Ascending aorta (tissue), 2 donors: ENCODE measurements around the gene OXER1. TPM values are rescaled to one million over a fixed set of nuclear protein-coding genes. Genes with fewer than 3 reads are reported as not detected.
A peak's percentile ranks its signal among the peaks of the same experiment; 100 is the strongest.

Experiments used
- DNase-seq, 2 donors: peaks; one replicate each; pipeline ENCODE4 v3.0.0-alpha.2; 2019; ENCODE audit warnings: low spot score in 2 of 2
- H3K27ac ChIP-seq, 2 donors: fragments of 200-600 bp; sonication (generic); one replicate each; pipeline ENCODE4 v1.5.1; 2016 to 2017; ENCODE audit warnings: mild to moderate bottlenecking in 1 of 2
- H3K27me3 ChIP-seq: fragments of 200-600 bp; sonication (generic); one replicate; pipeline ENCODE4 v1.5.1; 2017
- H3K36me3 ChIP-seq, 2 donors: fragments of 200-600 bp; sonication (generic); one replicate each; pipeline ENCODE4 v1.5.1; 2016
- H3K4me1 ChIP-seq, 2 donors: fragments of 200-600 bp; sonication (generic); one replicate each; pipeline ENCODE4 v1.5.1; 2016 to 2017; ENCODE audit warnings: mild to moderate bottlenecking in 1 of 2
- H3K4me3 ChIP-seq, 2 donors: fragments of 200-600 bp; sonication (generic); one replicate each; pipeline ENCODE4 v1.5.1; 2016 to 2017; ENCODE audit warnings: mild to moderate bottlenecking in 1 of 2
- H3K9me3 ChIP-seq, 2 donors: fragments of 200-600 bp; sonication (generic); one replicate each; pipeline ENCODE4 v1.5.1; 2016
- intact Hi-C: fragments of 100-400 bp; cut with DNase I; formaldehyde crosslinking; loops from one replicate; pipeline ENCODE4 v1.15.1; 2023
- total RNA-seq: library from RNA; depleted of rRNA; stranded (reverse); fragments of >200 nt; gene quantifications from one replicate; pipeline ENCODE4 v1.1.0, GENCODE V29; 2016
- TF ChIP-seq, protein P1 (sequence below), 3 experiments: fragments of 200-600 bp in 2 of 3; fragments of 450-650 bp in 1 of 3; sonication (generic) in 2 of 3; IDR thresholded peaks; one replicate each; pipeline ENCODE4 v1.5.1; 2016 to 2019; ENCODE audit warnings: antibody characterized with exemption in 3 of 3, mild to moderate bottlenecking in 1 of 3, moderate library complexity in 1 of 3

OXER1 gene
- total RNA-seq, 1 donor from 2014 or later: 0.32 TPM

DNA sequence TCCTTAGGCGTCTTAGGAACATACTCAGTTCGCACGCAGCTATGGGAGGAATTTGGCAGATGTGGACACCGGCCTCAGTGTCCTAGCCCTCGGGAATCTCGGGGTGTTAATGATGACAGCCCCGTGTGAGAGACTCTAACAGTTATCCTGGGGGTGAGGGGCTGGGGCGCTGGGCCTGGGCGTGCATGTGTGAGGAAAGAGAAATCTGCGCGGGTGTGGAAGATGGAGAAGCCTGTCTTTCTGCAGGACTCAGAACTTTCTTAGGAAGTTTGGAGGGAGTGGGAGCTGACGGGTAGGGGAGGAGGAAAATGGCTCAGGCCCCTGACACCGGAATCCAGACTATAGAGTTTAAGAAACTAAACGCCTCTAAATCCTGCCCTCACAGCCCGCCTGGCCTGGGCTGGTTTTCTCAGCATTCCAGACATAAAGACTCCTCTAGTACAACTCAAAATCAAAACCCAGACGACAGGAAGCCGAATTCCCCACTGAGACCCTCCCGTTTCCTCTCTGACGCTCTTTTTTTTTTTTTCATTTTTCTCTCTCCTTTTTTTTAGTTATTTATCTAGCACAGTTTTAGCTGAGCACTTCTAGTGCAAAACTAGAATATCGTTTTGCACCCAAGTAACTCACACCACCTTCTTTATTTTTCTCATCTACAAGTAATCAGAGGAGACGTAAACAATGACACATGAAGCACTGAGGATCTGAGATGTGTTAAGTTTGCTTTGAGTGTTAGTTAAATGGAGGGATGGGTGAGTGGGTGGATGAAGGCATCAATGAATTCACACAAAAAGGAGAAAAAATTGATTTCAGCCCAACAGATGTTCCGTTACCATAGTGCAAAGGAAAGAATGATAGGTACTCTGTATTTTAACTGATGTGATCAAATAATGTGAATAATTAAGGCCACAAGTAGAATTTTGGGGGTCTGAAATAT, 29.7 kb upstream of the OXER1 start:
- H3K27ac ChIP-seq: peak overlapping the region; percentile 91 to 97
- intact Hi-C loops: loop anchor here (1.0 to 10.0 kb wide), 2 partner anchors 17 to 229 kb away; partner anchors contain the start of gene MTA3
- peak overlapping the region; percentile 71 to 81 for H3K4me3 ChIP-seq
- no peak for DNase-seq
- H3K9me3 ChIP-seq: no peaks in the 10 kb centered on the region
- peaks cover 5 to 30% of the 10 kb centered on the region in 2 donors for H3K4me1 ChIP-seq
- H3K36me3 ChIP-seq: no peaks in the 10 kb centered on the region
- TF ChIP-seq, protein P1, sequence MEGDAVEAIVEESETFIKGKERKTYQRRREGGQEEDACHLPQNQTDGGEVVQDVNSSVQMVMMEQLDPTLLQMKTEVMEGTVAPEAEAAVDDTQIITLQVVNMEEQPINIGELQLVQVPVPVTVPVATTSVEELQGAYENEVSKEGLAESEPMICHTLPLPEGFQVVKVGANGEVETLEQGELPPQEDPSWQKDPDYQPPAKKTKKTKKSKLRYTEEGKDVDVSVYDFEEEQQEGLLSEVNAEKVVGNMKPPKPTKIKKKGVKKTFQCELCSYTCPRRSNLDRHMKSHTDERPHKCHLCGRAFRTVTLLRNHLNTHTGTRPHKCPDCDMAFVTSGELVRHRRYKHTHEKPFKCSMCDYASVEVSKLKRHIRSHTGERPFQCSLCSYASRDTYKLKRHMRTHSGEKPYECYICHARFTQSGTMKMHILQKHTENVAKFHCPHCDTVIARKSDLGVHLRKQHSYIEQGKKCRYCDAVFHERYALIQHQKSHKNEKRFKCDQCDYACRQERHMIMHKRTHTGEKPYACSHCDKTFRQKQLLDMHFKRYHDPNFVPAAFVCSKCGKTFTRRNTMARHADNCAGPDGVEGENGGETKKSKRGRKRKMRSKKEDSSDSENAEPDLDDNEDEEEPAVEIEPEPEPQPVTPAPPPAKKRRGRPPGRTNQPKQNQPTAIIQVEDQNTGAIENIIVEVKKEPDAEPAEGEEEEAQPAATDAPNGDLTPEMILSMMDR (IDR thresholded peaks at IDR 0.05): no peak
- H3K27me3 ChIP-seq: no peaks in the 10 kb centered on the region

DNA sequence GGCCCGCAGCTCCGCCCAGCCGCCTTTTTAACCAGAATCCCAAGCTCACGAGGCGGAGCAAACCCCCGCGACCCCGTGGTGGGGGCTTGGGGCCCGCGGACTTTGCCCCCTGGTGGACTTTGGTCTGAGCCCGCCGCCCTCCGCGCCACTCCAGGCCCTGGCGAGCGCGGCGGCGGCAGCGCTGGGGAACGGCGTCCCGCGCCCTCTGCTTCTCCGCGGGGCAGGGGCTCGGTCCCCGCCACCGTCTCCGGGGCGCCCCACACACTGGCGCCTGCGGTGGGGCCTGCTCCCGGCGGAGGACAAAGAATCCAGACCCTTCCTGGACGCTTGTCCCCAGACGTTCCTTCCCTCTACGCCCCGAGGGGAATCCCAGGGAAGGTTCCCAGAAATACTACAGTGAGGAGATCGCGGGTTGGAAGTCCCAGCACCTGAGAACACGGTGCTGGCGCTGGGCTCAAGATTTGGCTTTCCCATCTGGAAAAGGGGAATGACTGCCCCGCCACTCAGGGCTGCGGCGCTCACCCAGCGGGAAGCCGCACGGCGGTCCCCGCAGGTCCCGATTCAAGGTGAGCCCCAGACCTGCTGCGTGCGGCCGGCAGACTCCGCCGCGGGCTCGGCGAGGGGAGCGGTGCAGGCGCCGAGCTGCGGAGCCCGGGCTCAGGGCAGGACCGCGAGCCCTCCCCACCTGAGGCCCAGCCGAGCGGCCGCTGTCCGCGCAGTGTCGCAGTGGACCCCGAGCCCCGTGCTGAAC, 28.8 kb upstream of the OXER1 start, which contains the start of gene HAAO:
Gene HAAO (minus strand): TSS at position 1 of the 751 bp plus-strand sequence. CDS start 47 bp downstream, outside the sequence.
- Histone ChIP-seq H3K4me1 (peaks cover 5 to 30% of the 10 kb centered on the region in 2 donors), H3K9me3 (no peaks in the 10 kb centered on the region)
- DNase-seq: peak in 1 of 2 donors; percentile 83

DNA sequence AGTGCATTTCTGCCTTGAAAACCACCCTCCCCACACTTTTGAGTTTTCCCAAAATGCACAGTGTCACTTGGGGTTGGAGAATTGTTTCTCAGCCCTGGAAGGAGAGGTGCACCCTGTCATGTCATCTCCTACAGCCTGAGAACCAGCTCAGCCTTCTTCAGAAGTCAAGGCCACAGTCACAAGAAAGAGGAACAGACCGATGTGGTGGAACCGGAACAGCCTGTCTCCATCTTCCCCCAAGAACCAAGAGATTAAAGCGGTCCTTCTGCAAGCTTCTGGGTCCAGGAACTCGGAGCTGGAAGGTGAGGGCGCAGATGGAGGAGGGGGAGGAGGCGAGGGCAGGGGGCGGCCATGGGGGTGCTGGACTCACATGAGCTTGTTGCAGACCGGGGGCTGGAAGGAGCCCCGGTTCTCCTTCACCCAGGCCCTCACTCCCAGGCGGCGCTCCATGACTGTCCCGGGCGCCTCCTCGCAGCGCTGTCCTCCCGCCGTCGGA, 28.2 kb upstream of the OXER1 start:
- DNase-seq: no peak
- Histone ChIP-seq H3K36me3 (no peaks in the 10 kb centered on the region), H3K4me1 (peaks cover 5 to 30% of the 10 kb centered on the region in 2 donors), H3K9me3 (no peaks in the 10 kb centered on the region), H3K27ac (peak overlapping the region; percentile 91 to 97), H3K4me3 (peak overlapping the region; percentile 71 to 81), H3K27me3 (no peaks in the 10 kb centered on the region)
- TF ChIP-seq, protein P1 (IDR thresholded peaks at IDR 0.05): no peak
- intact Hi-C loops: loop anchor here (10.0 kb wide), 1 partner anchor 227 kb away; the partner anchor contains the start of gene MTA3

More for the DNA sequence above, 28.8 kb upstream of the OXER1 start, which contains the start of gene HAAO:
- TF ChIP-seq, protein P1 (IDR thresholded peaks at IDR 0.05): peak in 2 of 3 experiments; percentile 38 to 41
- no peaks in the 10 kb centered on the region for H3K27me3 ChIP-seq
- intact Hi-C loops: loop anchor here (1.0 to 10.0 kb wide), 2 partner anchors 18 to 228 kb away; partner anchors contain the start of gene MTA3
- H3K27ac ChIP-seq: peak within 1 kb of the TSS; percentile 91 to 97
- H3K4me3 ChIP-seq: peak within 1 kb of the TSS; percentile 71 to 81
- H3K36me3 ChIP-seq: no peaks in the 10 kb centered on the region

DNA sequence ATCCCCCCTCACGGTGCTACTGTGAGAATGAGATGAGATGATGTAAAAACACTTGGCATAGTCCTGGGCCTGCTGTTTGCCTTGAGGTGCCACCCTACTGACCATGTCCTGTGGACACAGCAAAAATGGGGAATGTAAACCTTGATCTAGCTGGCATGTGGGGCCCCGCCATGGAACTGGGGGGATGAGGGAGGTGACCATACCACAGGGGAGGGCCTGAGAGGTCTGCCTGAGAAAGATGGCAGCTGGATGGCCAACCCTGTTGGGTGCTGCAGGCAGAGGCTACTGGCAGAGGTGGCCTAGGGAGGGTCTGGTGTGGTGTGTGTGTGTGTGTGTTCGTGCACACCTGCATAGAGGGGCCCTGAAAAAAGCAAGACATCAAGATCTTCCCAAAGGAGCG, 27.7 kb upstream of the OXER1 start:
- intact Hi-C loops: loop anchor here (10.0 kb wide), 1 partner anchor 227 kb away; the partner anchor contains the start of gene MTA3
- Histone ChIP-seq H3K9me3 (no peaks in the 10 kb centered on the region), H3K27ac (peak overlapping the region; percentile 91 to 97), H3K27me3 (no peaks in the 10 kb centered on the region), H3K4me1 (peaks cover 5 to 30% of the 10 kb centered on the region in 2 donors), H3K4me3 (peak overlapping the region; percentile 71 to 81), H3K36me3 (no peaks in the 10 kb centered on the region)
- TF ChIP-seq, protein P1 (IDR thresholded peaks at IDR 0.05): no peak
- no peak for DNase-seq

DNA sequence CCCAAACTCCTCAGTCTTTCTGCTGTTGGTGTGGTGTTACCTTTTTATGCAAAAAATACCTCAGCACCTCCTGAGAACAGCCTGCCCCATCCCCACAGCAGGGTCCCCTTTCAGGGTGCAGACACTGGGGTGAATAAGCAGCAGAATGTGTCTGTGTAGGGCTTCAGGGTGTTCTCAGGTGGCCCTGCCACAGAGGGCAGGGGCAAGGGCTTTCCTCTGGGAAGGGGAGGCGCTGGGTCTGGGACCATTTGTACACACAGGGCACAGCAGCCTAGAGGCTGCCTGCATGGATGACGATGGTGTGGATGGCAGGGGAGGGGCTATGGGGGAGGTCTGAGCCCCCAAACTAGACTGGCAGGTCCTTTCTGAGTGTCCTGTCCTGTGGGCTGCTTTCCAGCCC, 25.8 kb upstream of the OXER1 start:
- peak overlapping the region in 1 of 2 donors; percentile 20 for H3K27ac ChIP-seq
- H3K27me3 ChIP-seq: no peaks in the 10 kb centered on the region
- DNase-seq: no peak
- intact Hi-C loops: loop anchor here (10.0 kb wide), 1 partner anchor 225 kb away; the partner anchor contains the start of gene MTA3
- H3K36me3 ChIP-seq: peaks cover 0 to 2% of the 10 kb centered on the region in 2 donors
- H3K9me3 ChIP-seq: no peaks in the 10 kb centered on the region
- no peak overlapping the region for H3K4me3 ChIP-seq
- TF ChIP-seq, protein P1 (IDR thresholded peaks at IDR 0.05): no peak
- peaks cover 5 to 20% of the 10 kb centered on the region in 2 donors for H3K4me1 ChIP-seq
